Ascending aorta (tissue), 2 donors: ENCODE results near the gene KRTDAP. TPM values are rescaled to one million over a fixed set of nuclear protein-coding genes. Genes with fewer than 3 reads are reported as not detected.

Source experiments
- DNase-seq, 2 donors: peaks; one replicate each; pipeline ENCODE4 v3.0.0-alpha.2; 2019; ENCODE audit warnings: low spot score in 2 of 2
- H3K27ac ChIP-seq, 2 donors: fragments of 200-600 bp; sonication (generic); one replicate each; pipeline ENCODE4 v1.5.1; 2016 to 2017; ENCODE audit warnings: mild to moderate bottlenecking in 1 of 2
- H3K27me3 ChIP-seq: fragments of 200-600 bp; sonication (generic); one replicate; pipeline ENCODE4 v1.5.1; 2017
- H3K36me3 ChIP-seq, 2 donors: fragments of 200-600 bp; sonication (generic); one replicate each; pipeline ENCODE4 v1.5.1; 2016
- H3K4me1 ChIP-seq, 2 donors: fragments of 200-600 bp; sonication (generic); one replicate each; pipeline ENCODE4 v1.5.1; 2016 to 2017; ENCODE audit warnings: mild to moderate bottlenecking in 1 of 2
- H3K4me3 ChIP-seq, 2 donors: fragments of 200-600 bp; sonication (generic); one replicate each; pipeline ENCODE4 v1.5.1; 2016 to 2017; ENCODE audit warnings: mild to moderate bottlenecking in 1 of 2
- H3K9me3 ChIP-seq, 2 donors: fragments of 200-600 bp; sonication (generic); one replicate each; pipeline ENCODE4 v1.5.1; 2016
- CTCF ChIP-seq, 3 experiments: fragments of 200-600 bp in 2 of 3; fragments of 450-650 bp in 1 of 3; sonication (generic) in 2 of 3; IDR thresholded peaks; one replicate each; pipeline ENCODE4 v1.5.1; 2016 to 2019; ENCODE audit warnings: antibody characterized with exemption in 3 of 3, mild to moderate bottlenecking in 1 of 3, moderate library complexity in 1 of 3
- intact Hi-C: fragments of 100-400 bp; cut with DNase I; formaldehyde crosslinking; loops from one replicate; pipeline ENCODE4 v1.15.1; 2023
- total RNA-seq: library from RNA; depleted of rRNA; stranded (reverse); fragments of >200 nt; gene quantifications from one replicate; pipeline ENCODE4 v1.1.0, GENCODE V29; 2016

Gene KRTDAP
- total RNA-seq, 1 donor from 2014 or later, result not detected

GRCh38 chr19:35491836-35492360 lies 1.6 kb upstream of the KRTDAP start:
- no peak overlapping the region for H3K4me3 ChIP-seq
- H3K4me1 ChIP-seq, result no peaks in the 10 kb centered on the region
- no peaks in the 10 kb centered on the region for H3K27me3 ChIP-seq
- intact Hi-C loops, result no loop called here
- no peaks in the 10 kb centered on the region for H3K9me3 ChIP-seq
- H3K27ac ChIP-seq, result no peak overlapping the region
- no peaks in the 10 kb centered on the region for H3K36me3 ChIP-seq
- no peak for DNase-seq
- TF ChIP-seq CTCF (IDR thresholded peaks at IDR 0.05), result no peak

- no peaks in the 10 kb centered on the region for H3K4me1 ChIP-seq
- H3K9me3 ChIP-seq, result no peaks in the 10 kb centered on the region
- intact Hi-C loops, result no loop called here
- no peaks in the 10 kb centered on the region for H3K27me3 ChIP-seq
- DNase-seq, result no peak
- no peak overlapping the region for H3K4me3 ChIP-seq
- TF ChIP-seq CTCF (IDR thresholded peaks at IDR 0.05), result no peak
- no peaks in the 10 kb centered on the region for H3K36me3 ChIP-seq
- H3K27ac ChIP-seq, result no peak overlapping the region
Observed at GRCh38 chr19:35488677-35489076, 1.6 kb downstream of the KRTDAP start.

- H3K9me3 ChIP-seq, result no peaks in the 10 kb centered on the region
- intact Hi-C loops, result no loop called here
- no peaks in the 10 kb centered on the region for H3K27me3 ChIP-seq
- no peaks in the 10 kb centered on the region for H3K4me1 ChIP-seq
- no peak overlapping the region for H3K27ac ChIP-seq
- H3K4me3 ChIP-seq, result no peak overlapping the region
- H3K36me3 ChIP-seq, result no peaks in the 10 kb centered on the region
- no peak for TF ChIP-seq CTCF (IDR thresholded peaks at IDR 0.05)
- no peak for DNase-seq
Observed at GRCh38 chr19:35487656-35488182, 2.5 kb downstream of the KRTDAP start.

- Histone ChIP-seq H3K4me1 (no peaks in the 10 kb centered on the region), H3K4me3 (no peak overlapping the region), H3K27me3 (no peaks in the 10 kb centered on the region), H3K27ac (no peak overlapping the region), H3K9me3 (no peaks in the 10 kb centered on the region), H3K36me3 (no peaks in the 10 kb centered on the region)
- DNase-seq, result no peak
- intact Hi-C loops, result no loop called here
- TF ChIP-seq CTCF (IDR thresholded peaks at IDR 0.05), result no peak
Observed at GRCh38 chr19:35486268-35486708, 4.0 kb downstream of the KRTDAP start.

- no peaks in the 10 kb centered on the region for H3K4me1 ChIP-seq
- H3K36me3 ChIP-seq, result no peaks in the 10 kb centered on the region
- no peak for DNase-seq
- H3K9me3 ChIP-seq, result no peaks in the 10 kb centered on the region
- intact Hi-C loops, result no loop called here
- no peak overlapping the region for H3K27ac ChIP-seq
- no peak overlapping the region for H3K4me3 ChIP-seq
- H3K27me3 ChIP-seq, result no peaks in the 10 kb centered on the region
- no peak for TF ChIP-seq CTCF (IDR thresholded peaks at IDR 0.05)
Observed at GRCh38 chr19:35484252-35485036, 5.8 kb downstream of the KRTDAP start.
